ENCODE measurements around the gene HSD17B4. TPM values are rescaled to one million over a fixed set of nuclear protein-coding genes. Genes with fewer than 3 reads are reported as not detected.
A peak's percentile ranks its signal among the peaks of the same experiment; 100 is the strongest.

The HSD17B4 gene
- total RNA-seq (100 to 1,000 TPM; 156 to 277 (median 230) TPM), polyA plus RNA-seq (100 to 1,000 TPM; 112 to 194 TPM)
- long read RNA-seq, donor 1, full-length matches to known transcripts = 179 of 257 reads
- long read RNA-seq, donor 1, partial matches to known transcripts = 27 of 257 reads
- long read RNA-seq, donor 1, other reads (novel, unspliced or antisense) = 51 of 257 reads
- long read RNA-seq, donor 2, transcript HSD17B4-201 (24 exons, 2,685 nt) = major isoform, 436 of 566 reads
- long read RNA-seq, donor 2, partial matches to known transcripts = 51 of 566 reads
- long read RNA-seq, donor 2, other reads (novel, unspliced or antisense) = 68 of 566 reads
- long read RNA-seq, donor 3, transcript HSD17B4-201 (24 exons, 2,685 nt) = major isoform, 167 of 215 reads
- long read RNA-seq, donor 3, partial matches to known transcripts = 16 of 215 reads
- long read RNA-seq, donor 3, other reads (novel, unspliced or antisense) = 29 of 215 reads

- no peak for TF ChIP-seq CTCF (IDR thresholded peaks at IDR 0.05)
- TF ChIP-seq POLR2A (IDR thresholded peaks at IDR 0.05) = peak in 1 of 2 donors; percentile 65
- Histone ChIP-seq H3K4me1 (peaks cover 0 to 24% (median 16%) of the 10 kb centered on the region in 12 donors), H3K27ac (peak within 1 kb of the TSS; percentile 11 to 94 (median 87)), H3K27me3 (no peaks in the 10 kb centered on the region), H3K9me3 (peaks cover 0 to 16% (median 2%) of the 10 kb centered on the region in 12 donors), H3K36me3 (peaks cover 0 to 13% (median 4%) of the 10 kb centered on the region in 9 donors), H3K4me3 (peak within 1 kb of the TSS; percentile 51 to 96 (median 81))
- ATAC-seq (peak; percentile 89 to 98 (median 97)), DNase-seq (peak; percentile 90 to 95 (median 93))
- intact Hi-C loops (cut with DNase I) = no loop called here
- WGBS, 4 donors = 0 to 1% (median 1%) methylated on average over 20 to 42 of the region's 42 CpGs
Observed at GRCh38 chr5:119452373-119453039, at the start of gene HSD17B4. Gene HSD17B4 (plus strand): TSS chr5:119452497. CDS start chr5:119452576, 79 bp downstream.

GRCh38 chr5:119402555-119402954 is 49.7 kb upstream of the HSD17B4 start:
- 69 to 75% (median 72%) methylated on average over 4 of the region's 4 CpGs for WGBS, 4 donors
- peaks cover 0 to 7% (median 0%) of the 10 kb centered on the region in 9 donors for H3K27me3 ChIP-seq
- no peak for ATAC-seq
- TF ChIP-seq CTCF (IDR thresholded peaks at IDR 0.05) (no peak), POLR2A (IDR thresholded peaks at IDR 0.05) (no peak)
- no peaks in the 10 kb centered on the region for H3K9me3 ChIP-seq
- no peak overlapping the region for H3K27ac ChIP-seq
- intact Hi-C loops (cut with DNase I) = loop anchor here in 1 of 10 donors (10.0 kb wide), 2 partner anchors 78 to 138 kb away; no protein-coding TSS in a partner anchor
- H3K4me3 ChIP-seq = no peak overlapping the region
- no peaks in the 10 kb centered on the region for H3K36me3 ChIP-seq
- peaks cover 0 to 42% (median 2%) of the 10 kb centered on the region in 12 donors for H3K4me1 ChIP-seq
- DNase-seq = no peak

- H3K27ac ChIP-seq = no peak overlapping the region
- TF ChIP-seq POLR2A (IDR thresholded peaks at IDR 0.05) (no peak), CTCF (IDR thresholded peaks at IDR 0.05) (no peak)
- no peaks in the 10 kb centered on the region for H3K9me3 ChIP-seq
- intact Hi-C loops (cut with DNase I) = loop anchor here in 1 of 10 donors (10.0 kb wide), 2 partner anchors 79 to 139 kb away; no protein-coding TSS in a partner anchor
- peaks cover 0 to 27% (median 0%) of the 10 kb centered on the region in 12 donors for H3K4me1 ChIP-seq
- ATAC-seq = no peak
- DNase-seq = no peak
- no peaks in the 10 kb centered on the region for H3K36me3 ChIP-seq
- H3K4me3 ChIP-seq = no peak overlapping the region
- WGBS, 4 donors = 85 to 97% (median 91%) methylated on average over 2 of the region's 2 CpGs
- H3K27me3 ChIP-seq = peaks cover 0 to 10% (median 0%) of the 10 kb centered on the region in 9 donors
Observed at GRCh38 chr5:119404033-119404432, 48.3 kb upstream of the HSD17B4 start.

- no peaks in the 10 kb centered on the region for H3K9me3 ChIP-seq
- no peak for DNase-seq
- peaks cover 0 to 17% (median 0%) of the 10 kb centered on the region in 9 donors for H3K27me3 ChIP-seq
- ATAC-seq = no peak
- H3K4me3 ChIP-seq = no peak overlapping the region
- TF ChIP-seq POLR2A (IDR thresholded peaks at IDR 0.05) (no peak), CTCF (IDR thresholded peaks at IDR 0.05) (no peak)
- no peak overlapping the region for H3K27ac ChIP-seq
- H3K36me3 ChIP-seq = no peaks in the 10 kb centered on the region
- intact Hi-C loops (cut with DNase I) = loop anchor here in 2 of 10 donors (5.0 to 10.0 kb wide), 3 partner anchors 81 to 141 kb away; no protein-coding TSS in a partner anchor
- peaks cover 0 to 21% (median 0%) of the 10 kb centered on the region in 12 donors for H3K4me1 ChIP-seq
- WGBS, 4 donors = 40 to 46% (median 42%) methylated on average over 4 of the region's 4 CpGs
Observed at GRCh38 chr5:119405419-119405818, 46.9 kb upstream of the HSD17B4 start.

Measured in heart left ventricle (tissue), 16 donors.